Left colon (tissue), 2 donors: ENCODE results near the gene CITED4. TPM values are rescaled to one million over a fixed set of nuclear protein-coding genes. Genes with fewer than 3 reads are reported as not detected.
A peak's percentile ranks its signal among the peaks of the same experiment; 100 is the strongest.
"Not testable (repeated sequence)": the region's sequence is repeated elsewhere in the genome, so short reads cannot be mapped to it uniquely, and the experiment has no call there.

Experiments used
- ATAC-seq: fragments of 200-7000 bp; cut with Tn5 transposase; one replicate; pipeline ENCODE4 v1.9.1; 2020; ENCODE audit warnings: mild to moderate bottlenecking, moderate library complexity
- DNase-seq, 2 donors: peaks; one replicate each; pipeline ENCODE4 v3.0.0-alpha.2; 2020
- intact Hi-C, 2 donors: fragments of 100-400 bp; cut with DNase I in 1 of 2; cut with micrococcal nuclease in 1 of 2; formaldehyde crosslinking; loops; one replicate each; pipeline versions ENCODE4 v1.11.2 to v1.14.0; 2022; cut with DNase I, micrococcal nuclease
- long read RNA-seq: library from polyadenylated mRNA; unstranded; transcript quantifications from one replicate; pipeline ENCODE4 v2.0.0, GENCODE V29; 2021
- total RNA-seq, 2 donors: library from RNA; stranded (reverse); fragmentation: NEBNext Ultra II Directional; extraction: Animal tissue kit (Norgen Biotek cat#: 25700); gene quantifications; one replicate each; pipeline ENCODE4 v1.2.1, GENCODE V29; 2021
- donor health status: DM: no; HTN: no; CAD: no.
- donor health status: DM: yes; HTN: yes; CAD: no.

The CITED4 gene
- 1 to 10 TPM; 4.1 to 5.8 TPM for total RNA-seq
- long read RNA-seq, transcript CITED4-201 (1 exons, 1,316 nt): major isoform, 8 of 8 reads
- long read RNA-seq, partial matches to known transcripts: 0 of 8 reads
- long read RNA-seq, other reads (novel, unspliced or antisense): 0 of 8 reads

GRCh38 chr1:40862008-40862863 is at the start of gene CITED4:
Gene CITED4, minus strand, starts transcription at chr1:40862363. Its CDS starts 236 bp downstream, at chr1:40862127.
- intact Hi-C loops: no loop called here
- peak; percentile 98 for ATAC-seq
- DNase-seq: peak; percentile 95 to 98

- no peak for DNase-seq
- intact Hi-C loops: no loop called here
- ATAC-seq: no peak
Measured at GRCh38 chr1:40911105-40911504, 48.9 kb upstream of the CITED4 start.

GRCh38 chr1:40909281-40909680 is 47.1 kb upstream of the CITED4 start:
- intact Hi-C loops: no loop called here
- ATAC-seq (no peak), DNase-seq (no peak)

- intact Hi-C loops: no loop called here
- ATAC-seq: no peak
- no peak for DNase-seq
Measured at GRCh38 chr1:40908350-40908749, 46.2 kb upstream of the CITED4 start.

GRCh38 chr1:40907899-40908298 is 45.7 kb upstream of the CITED4 start:
- DNase-seq (no peak), ATAC-seq (no peak)
- intact Hi-C loops: no loop called here

- DNase-seq (no peak), ATAC-seq (no peak)
- intact Hi-C loops: no loop called here
Measured at GRCh38 chr1:40906781-40907400, 44.7 kb upstream of the CITED4 start.

- intact Hi-C loops: no loop called here
- DNase-seq (no peak), ATAC-seq (no peak)
Measured at GRCh38 chr1:40905061-40905460, 42.9 kb upstream of the CITED4 start.

GRCh38 chr1:40903106-40903505 is 40.9 kb upstream of the CITED4 start:
- ATAC-seq: no peak
- intact Hi-C loops: no loop called here

GRCh38 chr1:40901886-40902852 is 40.0 kb upstream of the CITED4 start:
- intact Hi-C loops: no loop called here
- DNase-seq: no peak
- no peak for ATAC-seq

More at GRCh38 chr1:40903106-40903505, 40.9 kb upstream of the CITED4 start:
- no peak for DNase-seq

- ATAC-seq: peak; percentile 19
- intact Hi-C loops: no loop called here
- DNase-seq: no peak
Measured at GRCh38 chr1:40899230-40899870, 37.2 kb upstream of the CITED4 start.

GRCh38 chr1:40898431-40898901 is 36.3 kb upstream of the CITED4 start:
- ATAC-seq (no peak), DNase-seq (no peak)
- intact Hi-C loops: no loop called here

- ATAC-seq (no peak), DNase-seq (no peak)
- intact Hi-C loops: no loop called here
Measured at GRCh38 chr1:40897513-40897912, 35.4 kb upstream of the CITED4 start.

GRCh38 chr1:40896482-40896881 is 34.3 kb upstream of the CITED4 start:
- intact Hi-C loops: no loop called here

GRCh38 chr1:40895601-40896000 is 33.4 kb upstream of the CITED4 start:
- intact Hi-C loops: no loop called here
- ATAC-seq (no peak), DNase-seq (no peak)

More at GRCh38 chr1:40896482-40896881, 34.3 kb upstream of the CITED4 start:
- ATAC-seq (no peak), DNase-seq (no peak)

GRCh38 chr1:40894858-40895257 is 32.7 kb upstream of the CITED4 start:
- intact Hi-C loops, DNase-seq, ATAC-seq: not testable (repeated sequence)

- intact Hi-C loops: no loop called here
- no peak for ATAC-seq
- DNase-seq: no peak
Measured at GRCh38 chr1:40894455-40894854, 32.3 kb upstream of the CITED4 start.

GRCh38 chr1:40893946-40894345 is 31.8 kb upstream of the CITED4 start:
- no peak for DNase-seq
- intact Hi-C loops: no loop called here
- ATAC-seq: no peak

- intact Hi-C loops: no loop called here
- no peak for ATAC-seq
- DNase-seq: no peak
Measured at GRCh38 chr1:40892354-40892753, 30.2 kb upstream of the CITED4 start.
